Panc1 (cell line): ENCODE results near the gene ZNF316.

Experiments used
- CTCF ChIP-seq: fragments of 450-650 bp; IDR thresholded peaks from 2 replicates; pipeline ENCODE4 v1.5.1; 2017; ENCODE audit warnings: mild to moderate bottlenecking
- POLR2AphosphoS5 ChIP-seq: IDR thresholded peaks from 2 replicates; pipeline ENCODE4 v1.6.1; 2012; ENCODE audit warnings: mild to moderate bottlenecking, low read depth, low read length, moderate library complexity
- SIN3A ChIP-seq: IDR thresholded peaks from 2 replicates; pipeline ENCODE4 v1.6.1; 2012; ENCODE audit warnings: low read depth, mild to moderate bottlenecking, low read length, moderate library complexity, borderline replicate concordance; ENCODE audit not compliant: insufficient read depth
- TCF7L2 ChIP-seq: IDR thresholded peaks from 2 replicates; pipeline ENCODE4 v1.6.1; 2011; ENCODE audit warnings: mild to moderate bottlenecking, low read depth, low read length, inconsistent platforms

GRCh38 chr7:6691609-6692106, 54.5 kb downstream of the ZNF316 start:
- no peak for TF ChIP-seq CTCF
- TF ChIP-seq POLR2AphosphoS5, result no peak
- no peak for TF ChIP-seq SIN3A
- TF ChIP-seq TCF7L2, result no peak
